ENCODE measurements around the gene FGD3. TPM values are rescaled to one million over a fixed set of nuclear protein-coding genes. Genes with fewer than 3 reads are reported as not detected.

Gene FGD3
- total and polyA plus RNA-seq, 9 of the 15 experiments (the other 6 are each of a cell fraction or from before 2014, with no cell fraction given): 0.07 to 1.3 (median 0.29) TPM

DNA sequence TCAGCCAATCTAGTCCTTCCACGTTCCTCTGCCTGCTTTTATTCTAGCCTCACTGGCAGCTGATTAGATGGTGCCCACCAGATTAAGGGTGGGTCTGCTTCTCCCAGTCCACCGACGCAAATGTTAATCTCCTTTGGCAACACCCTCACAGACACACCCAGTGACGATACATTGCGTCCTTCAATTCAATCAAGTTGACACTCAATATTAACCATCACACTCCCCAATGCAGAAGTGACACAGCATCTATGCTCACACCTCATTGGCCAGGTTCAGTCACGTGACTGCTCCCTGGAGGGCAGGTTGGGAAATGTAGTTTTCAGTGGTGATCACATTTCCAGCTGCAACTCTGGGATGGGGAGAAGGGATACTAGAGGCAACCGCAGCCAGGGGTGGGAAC is 124.1 kb downstream of the FGD3 start (continued):
- no peak for TF ChIP-seq GTF2F1 (IDR thresholded peaks at IDR 0.05; ENCODE audit: low read depth, low read length)
- TF ChIP-seq FOXK2 (conservative IDR thresholded peaks at IDR 0.05 in 1 of 2, IDR thresholded peaks at IDR 0.05 in 1 of 2; ENCODE audit: low read depth in 2 of 2): peak; percentile 20 to 85; a peak in 2 of 4 replicates
- TF ChIP-seq CREM (IDR thresholded peaks at IDR 0.05; ENCODE audit: low read depth): peak; percentile 78
- TF ChIP-seq FOXA3 (CRISPR knock-in tag; conservative IDR thresholded peaks at IDR 0.05 in 1 of 2, IDR thresholded peaks at IDR 0.05 in 1 of 2): no peak
- TF ChIP-seq MBD2 (IDR thresholded peaks at IDR 0.05; ENCODE audit: borderline replicate concordance, low read depth): peak; percentile 87
- TF ChIP-seq MYBL2 (IDR thresholded peaks at IDR 0.05; ENCODE audit: low read depth): no peak
- TF ChIP-seq MYBL2 (CRISPR knock-in tag; IDR thresholded peaks at IDR 0.05; ENCODE audit: borderline replicate concordance): no peak
- TF ChIP-seq ZC3H4 (CRISPR knock-in tag; IDR thresholded peaks at IDR 0.05; ENCODE audit: borderline replicate concordance): no peak
- TF ChIP-seq DACH1 (IDR thresholded peaks at IDR 0.05; ENCODE audit: partially characterized antibody): no peak
- TF ChIP-seq EGR1 (conservative IDR thresholded peaks at IDR 0.05): peak; percentile 44; the same call in 1 of the 2 replicates
- TF ChIP-seq RBM15 (IDR thresholded peaks at IDR 0.05; ENCODE audit: insufficient read depth, low read length): no peak
- TF ChIP-seq RCOR1 (IDR thresholded peaks at IDR 0.05; ENCODE audit: borderline replicate concordance in 1 of 2, low read depth in 2 of 2, low read length in 2 of 2): 0 out of 4 replicates have a peak, but pooled peaks of 1 of the 2 experiments have one; percentile 14
- TF ChIP-seq, protein P1, sequence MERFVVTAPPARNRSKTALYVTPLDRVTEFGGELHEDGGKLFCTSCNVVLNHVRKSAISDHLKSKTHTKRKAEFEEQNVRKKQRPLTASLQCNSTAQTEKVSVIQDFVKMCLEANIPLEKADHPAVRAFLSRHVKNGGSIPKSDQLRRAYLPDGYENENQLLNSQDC (CRISPR knock-in tag; IDR thresholded peaks at IDR 0.05): no peak
- TF ChIP-seq ARNT (IDR thresholded peaks at IDR 0.05): peak in 1 of 2 experiments; percentile 57; a peak in 1 of 4 replicates
- no peak for TF ChIP-seq ID3 (CRISPR knock-in tag; IDR thresholded peaks at IDR 0.05)
- TF ChIP-seq ID3 (tag; IDR thresholded peaks at IDR 0.05): 0 out of 2 replicates have a peak, but pooled peaks have one; percentile 46
- TF ChIP-seq NFXL1 (CRISPR knock-in tag; IDR thresholded peaks at IDR 0.05): no peak
- no peak for TF ChIP-seq RUNX1 (IDR thresholded peaks at IDR 0.05; ENCODE audit: low read depth)
- TF ChIP-seq SNRNP70 (optimal IDR thresholded peaks at IDR 0.05; ENCODE audit: low read depth, low read length): no peak
- TF ChIP-seq CTBP1 (IDR thresholded peaks at IDR 0.05; ENCODE audit: borderline replicate concordance): peak; percentile 51; the same call in 1 of the 2 replicates
- peak; percentile 94 for TF ChIP-seq C11orf30 (IDR thresholded peaks at IDR 0.05; ENCODE audit: low read depth)
- TF ChIP-seq RBM25 (IDR thresholded peaks at IDR 0.05; ENCODE audit: low read depth, low read length, severe bottlenecking): peak; percentile 49
- TF ChIP-seq, protein P2, sequence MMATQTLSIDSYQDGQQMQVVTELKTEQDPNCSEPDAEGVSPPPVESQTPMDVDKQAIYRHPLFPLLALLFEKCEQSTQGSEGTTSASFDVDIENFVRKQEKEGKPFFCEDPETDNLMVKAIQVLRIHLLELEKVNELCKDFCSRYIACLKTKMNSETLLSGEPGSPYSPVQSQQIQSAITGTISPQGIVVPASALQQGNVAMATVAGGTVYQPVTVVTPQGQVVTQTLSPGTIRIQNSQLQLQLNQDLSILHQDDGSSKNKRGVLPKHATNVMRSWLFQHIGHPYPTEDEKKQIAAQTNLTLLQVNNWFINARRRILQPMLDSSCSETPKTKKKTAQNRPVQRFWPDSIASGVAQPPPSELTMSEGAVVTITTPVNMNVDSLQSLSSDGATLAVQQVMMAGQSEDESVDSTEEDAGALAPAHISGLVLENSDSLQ (IDR thresholded peaks at IDR 0.05): peak; percentile 76
- TF ChIP-seq PURB (CRISPR knock-in tag; IDR thresholded peaks at IDR 0.05; ENCODE audit: low read depth): no peak
- no peak for TF ChIP-seq FOXK1 (CRISPR knock-in tag; IDR thresholded peaks at IDR 0.05; ENCODE audit: borderline replicate concordance)
- peak; percentile 83 for TF ChIP-seq MAFG (tag; conservative IDR thresholded peaks at IDR 0.05)
- TF ChIP-seq HNRNPH1 (optimal IDR thresholded peaks at IDR 0.05; ENCODE audit: low read depth, low read length): no peak

All from K562 (cell line).